HG03139 (cell line): ENCODE data around the gene CDK12.
"Not testable (repeated sequence)": the region's sequence is repeated elsewhere in the genome, so short reads cannot be mapped to it uniquely, and the experiment has no call there.

Experiments used
- ATAC-seq: cut with Tn5 transposase; IDR thresholded peaks from one replicate; pipeline ENCODE4 v1.9.1; 2021; ENCODE audit not compliant: unreplicated experiment

Gene CDK12

GRCh38 chr17:39496921-39497320 is 35.6 kb downstream of the CDK12 start:
- not testable (repeated sequence) for ATAC-seq

- no peak for ATAC-seq
Measured at GRCh38 chr17:39507511-39507910, 46.2 kb downstream of the CDK12 start.

- no peak for ATAC-seq
Measured at GRCh38 chr17:39508987-39509386, 47.7 kb downstream of the CDK12 start.

DNA sequence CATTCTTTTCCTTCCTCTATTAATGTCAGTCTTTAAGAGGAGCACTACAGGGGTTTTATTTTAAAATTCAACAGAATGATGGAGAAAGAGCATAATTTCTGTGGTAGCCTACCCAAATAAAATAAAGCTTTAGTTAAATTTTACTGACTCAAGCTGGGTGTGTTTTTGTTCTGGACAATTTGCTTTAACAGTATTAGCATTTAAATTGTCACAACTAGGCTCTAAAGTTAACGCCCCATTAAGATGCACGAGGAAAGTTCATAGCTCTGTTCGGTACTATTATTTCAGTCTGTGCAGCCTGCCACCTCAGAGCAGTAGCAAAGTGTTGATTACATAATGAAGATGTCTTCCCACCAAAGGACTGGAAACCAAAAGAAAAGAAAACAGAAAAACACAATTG is 52.0 kb downstream of the CDK12 start:
- ATAC-seq = no peak

- ATAC-seq = no peak
Measured at GRCh38 chr17:39513915-39514314, 52.6 kb downstream of the CDK12 start.

- ATAC-seq = no peak
Measured at GRCh38 chr17:39517224-39517623, 55.9 kb downstream of the CDK12 start.

DNA sequence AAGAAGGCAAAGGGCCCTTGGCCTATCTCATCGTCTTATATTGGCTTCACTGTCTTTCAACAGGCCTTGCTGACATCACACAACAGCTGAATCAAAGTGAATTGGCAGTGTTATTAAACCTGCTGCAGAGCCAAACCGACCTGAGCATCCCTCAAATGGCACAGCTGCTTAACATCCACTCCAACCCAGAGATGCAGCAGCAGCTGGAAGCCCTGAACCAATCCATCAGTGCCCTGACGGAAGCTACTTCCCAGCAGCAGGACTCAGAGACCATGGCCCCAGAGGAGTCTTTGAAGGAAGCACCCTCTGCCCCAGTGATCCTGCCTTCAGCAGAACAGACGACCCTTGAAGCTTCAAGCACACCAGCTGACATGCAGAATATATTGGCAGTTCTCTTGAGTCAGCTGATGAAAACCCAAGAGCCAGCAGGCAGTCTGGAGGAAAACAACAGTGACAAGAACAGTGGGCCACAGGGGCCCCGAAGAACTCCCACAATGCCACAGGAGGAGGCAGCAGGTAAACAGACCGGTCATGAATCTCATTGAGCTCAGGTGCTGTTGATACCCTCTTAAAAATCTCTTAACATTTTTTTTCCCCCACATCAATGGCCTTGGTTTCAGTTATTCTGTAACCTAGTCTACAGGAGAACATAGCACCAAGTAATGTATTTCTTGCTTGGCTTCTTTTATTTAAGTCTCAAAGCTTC is 64.7 kb downstream of the CDK12 start:
- no peak for ATAC-seq

DNA sequence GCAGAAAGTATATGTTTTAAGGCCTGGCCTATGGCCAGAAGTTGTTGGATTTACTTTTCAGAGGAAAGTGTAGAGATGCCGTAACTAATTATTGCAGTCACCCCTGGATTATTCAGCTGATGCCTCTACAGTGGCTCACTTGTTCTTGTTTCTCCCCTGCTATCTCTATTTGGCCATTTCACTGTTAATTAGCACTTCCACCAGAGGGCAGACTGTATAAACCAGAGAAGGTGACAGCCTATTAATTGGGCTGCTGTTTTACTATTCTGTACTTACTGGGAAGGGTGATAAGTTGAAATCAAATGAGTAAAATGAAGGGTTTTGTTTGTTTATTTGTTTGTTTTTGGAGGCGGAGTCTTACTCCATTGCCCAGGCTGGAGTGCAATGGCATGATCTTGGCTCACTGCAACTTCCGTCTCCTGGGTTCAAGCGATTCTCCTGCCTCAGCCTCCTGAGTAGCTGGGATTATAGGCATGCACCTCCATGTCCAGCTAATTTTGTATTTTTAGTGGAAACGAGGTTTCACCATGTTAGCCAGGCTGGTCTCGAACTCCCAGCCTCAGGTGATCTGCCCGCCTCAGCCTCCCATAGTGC is 66.0 kb downstream of the CDK12 start:
- ATAC-seq = no peak

DNA sequence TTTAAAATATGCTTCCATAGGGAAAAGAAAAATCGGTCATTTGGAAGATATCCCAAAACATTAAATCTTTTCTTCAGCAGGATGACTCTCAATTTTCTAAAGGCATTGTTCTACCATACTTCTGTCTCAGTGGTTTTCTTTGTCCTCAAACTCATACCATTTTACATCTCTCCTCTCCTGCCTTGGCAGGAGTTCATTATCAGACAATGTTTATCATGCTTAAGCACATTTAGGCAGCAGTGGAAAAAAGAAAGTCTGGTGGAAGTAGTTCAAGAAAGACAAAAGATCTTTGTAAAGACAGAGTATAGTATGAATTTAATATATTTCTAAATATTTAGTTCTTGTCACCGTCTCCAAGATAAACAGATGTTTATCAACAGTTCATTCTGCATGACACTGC is 68.2 kb downstream of the CDK12 start:
- no peak for ATAC-seq

GRCh38 chr17:39530513-39530912 is 69.2 kb downstream of the CDK12 start:
- no peak for ATAC-seq

- no peak for ATAC-seq
Measured at GRCh38 chr17:39531252-39531651, 70.0 kb downstream of the CDK12 start.

DNA sequence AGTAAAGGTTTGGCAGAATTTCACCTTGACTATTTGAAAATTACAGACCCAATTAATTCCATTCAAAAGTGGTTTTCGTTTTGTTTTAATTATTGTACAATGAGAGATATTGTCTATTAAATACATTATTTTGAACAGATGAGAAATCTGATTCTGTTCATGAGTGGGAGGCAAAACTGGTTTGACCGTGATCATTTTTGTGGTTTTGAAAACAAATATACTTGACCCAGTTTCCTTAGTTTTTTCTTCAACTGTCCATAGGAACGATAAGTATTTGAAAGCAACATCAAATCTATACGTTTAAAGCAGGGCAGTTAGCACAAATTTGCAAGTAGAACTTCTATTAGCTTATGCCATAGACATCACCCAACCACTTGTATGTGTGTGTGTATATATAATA is 72.6 kb downstream of the CDK12 start:
- no peak for ATAC-seq

- ATAC-seq = no peak
Measured at GRCh38 chr17:39534768-39535405, 73.6 kb downstream of the CDK12 start.

DNA sequence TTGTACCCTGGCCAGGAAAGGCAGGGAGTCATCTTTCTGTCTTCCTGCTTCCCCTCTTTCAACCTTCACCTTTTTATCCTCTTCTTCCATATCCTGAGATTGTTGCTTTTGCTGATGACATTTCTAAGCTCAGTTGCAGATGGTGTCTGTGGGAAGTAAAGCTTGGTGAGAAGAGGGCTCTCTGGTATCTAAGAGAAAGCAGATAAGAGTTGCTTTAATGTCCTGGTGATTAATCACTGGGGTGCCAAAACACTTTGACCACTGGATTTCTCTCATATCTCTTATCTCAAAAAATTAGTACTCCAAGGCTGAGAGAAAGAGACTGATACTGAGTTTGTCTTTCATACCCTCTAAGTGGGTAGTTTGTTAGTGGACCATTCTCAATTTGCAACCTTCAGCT is 75.2 kb downstream of the CDK12 start:
- no peak for ATAC-seq

- not testable (repeated sequence) for ATAC-seq
Measured at GRCh38 chr17:39537364-39537763, 76.1 kb downstream of the CDK12 start.

GRCh38 chr17:39538866-39539265 is 77.6 kb downstream of the CDK12 start:
- ATAC-seq = no peak

- ATAC-seq = no peak
Measured at GRCh38 chr17:39540611-39541010, 79.3 kb downstream of the CDK12 start.

GRCh38 chr17:39541652-39542051 is 80.4 kb downstream of the CDK12 start:
- no peak for ATAC-seq

GRCh38 chr17:39543176-39543575 is 81.9 kb downstream of the CDK12 start:
- no peak for ATAC-seq

DNA sequence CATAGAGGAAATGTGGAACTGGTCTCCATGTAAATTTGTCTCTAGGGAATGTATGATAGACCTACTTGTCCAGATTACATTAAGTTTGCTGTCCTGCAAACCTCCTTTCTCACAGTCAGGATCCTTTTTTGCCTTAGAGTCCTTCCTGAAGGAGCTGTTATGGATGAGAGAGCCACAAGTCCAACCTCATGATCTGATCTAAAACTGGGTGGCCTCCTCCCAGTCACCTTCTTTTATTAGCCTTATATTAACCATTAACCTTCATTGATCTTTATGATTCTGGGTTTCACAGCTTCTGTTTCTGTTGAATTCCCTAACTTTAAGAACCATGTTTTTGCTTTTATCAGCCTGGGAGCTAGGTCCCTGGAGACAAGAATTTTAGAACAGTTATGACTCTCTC is 82.4 kb downstream of the CDK12 start:
- no peak for ATAC-seq

DNA sequence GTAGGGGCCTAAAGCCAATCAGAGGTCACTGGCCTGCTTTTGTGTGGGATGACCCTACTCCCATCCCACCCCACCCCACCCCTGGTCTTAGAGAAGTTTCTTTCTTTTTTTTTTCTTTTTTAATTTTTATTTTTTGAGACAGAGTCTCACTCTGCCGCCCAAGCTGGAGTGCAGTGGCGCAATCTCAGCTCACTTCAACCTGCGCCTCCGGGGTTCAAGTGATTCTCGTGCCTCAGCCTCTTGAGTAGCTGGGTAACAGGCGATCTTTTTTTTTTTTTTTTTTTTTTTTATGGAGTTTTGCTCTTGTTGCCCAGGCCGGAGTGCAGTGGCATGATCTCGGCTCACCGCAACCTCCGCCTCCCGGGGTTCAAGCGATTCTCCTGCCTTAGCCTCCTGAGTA is 83.1 kb downstream of the CDK12 start:
- ATAC-seq = not testable (repeated sequence)

DNA sequence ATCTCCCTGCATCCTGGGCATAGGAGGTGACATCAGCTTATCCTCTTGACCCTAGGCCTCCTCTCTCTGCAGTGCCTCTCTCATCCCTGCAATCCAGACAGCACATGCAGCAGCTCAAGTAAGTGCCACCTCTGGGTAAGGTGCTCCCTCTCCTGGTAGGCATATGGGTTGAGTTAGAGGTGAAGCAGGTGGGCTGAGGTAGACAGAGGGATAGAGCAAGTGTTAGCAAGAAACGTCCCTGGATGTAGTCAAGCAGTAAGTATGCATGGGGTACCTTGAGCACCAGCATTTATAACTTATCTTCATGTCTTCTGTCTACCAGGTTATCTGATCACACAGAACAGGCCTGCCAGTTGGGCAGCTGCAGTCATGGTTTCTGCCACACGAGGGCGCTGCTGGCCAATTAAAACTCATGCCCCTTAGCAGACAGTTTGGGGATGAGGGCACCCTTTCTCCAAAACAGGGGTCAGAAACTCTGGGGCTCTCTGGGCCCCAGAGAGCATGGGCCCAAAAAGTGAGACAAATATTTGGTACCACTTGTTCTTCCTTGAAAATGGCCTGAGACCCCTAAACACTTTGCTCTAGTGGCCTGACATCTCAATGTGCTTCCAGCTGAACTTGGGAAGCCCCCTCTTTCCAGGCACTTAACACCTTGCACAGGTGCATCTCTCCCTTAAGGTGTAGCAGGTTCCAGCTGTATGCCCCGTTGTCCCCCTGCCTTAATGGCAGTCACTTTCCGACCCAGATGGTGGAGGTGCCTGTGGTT is 86.6 kb downstream of the CDK12 start:
- ATAC-seq = no peak
